ENCODE measurements around the gene AKAP13. TPM values are rescaled to one million over a fixed set of nuclear protein-coding genes. Genes with fewer than 3 reads are reported as not detected.

AKAP13 gene
- polyA plus RNA-seq, 3 donors, result 47.9 to 99.7 (median 92.6) TPM

DNA sequence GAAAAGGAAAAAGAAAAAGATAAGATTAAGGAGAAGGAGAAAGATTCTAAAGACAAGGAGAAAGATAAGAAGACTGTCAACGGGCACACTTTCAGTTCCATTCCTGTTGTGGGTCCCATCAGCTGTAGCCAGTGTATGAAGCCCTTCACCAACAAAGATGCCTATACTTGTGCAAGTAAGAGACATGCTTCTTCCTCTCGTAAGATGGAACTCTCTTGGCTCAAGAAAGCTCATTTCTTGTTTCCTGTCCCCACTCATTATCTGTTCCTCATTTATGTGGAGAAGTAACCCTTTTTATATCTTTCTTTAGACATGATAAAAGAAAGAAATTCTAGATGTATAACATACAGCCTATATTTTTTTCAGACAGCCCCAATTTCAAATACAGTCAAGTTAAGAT, 312.9 kb downstream of the AKAP13 start:
- TF ChIP-seq, protein P1, sequence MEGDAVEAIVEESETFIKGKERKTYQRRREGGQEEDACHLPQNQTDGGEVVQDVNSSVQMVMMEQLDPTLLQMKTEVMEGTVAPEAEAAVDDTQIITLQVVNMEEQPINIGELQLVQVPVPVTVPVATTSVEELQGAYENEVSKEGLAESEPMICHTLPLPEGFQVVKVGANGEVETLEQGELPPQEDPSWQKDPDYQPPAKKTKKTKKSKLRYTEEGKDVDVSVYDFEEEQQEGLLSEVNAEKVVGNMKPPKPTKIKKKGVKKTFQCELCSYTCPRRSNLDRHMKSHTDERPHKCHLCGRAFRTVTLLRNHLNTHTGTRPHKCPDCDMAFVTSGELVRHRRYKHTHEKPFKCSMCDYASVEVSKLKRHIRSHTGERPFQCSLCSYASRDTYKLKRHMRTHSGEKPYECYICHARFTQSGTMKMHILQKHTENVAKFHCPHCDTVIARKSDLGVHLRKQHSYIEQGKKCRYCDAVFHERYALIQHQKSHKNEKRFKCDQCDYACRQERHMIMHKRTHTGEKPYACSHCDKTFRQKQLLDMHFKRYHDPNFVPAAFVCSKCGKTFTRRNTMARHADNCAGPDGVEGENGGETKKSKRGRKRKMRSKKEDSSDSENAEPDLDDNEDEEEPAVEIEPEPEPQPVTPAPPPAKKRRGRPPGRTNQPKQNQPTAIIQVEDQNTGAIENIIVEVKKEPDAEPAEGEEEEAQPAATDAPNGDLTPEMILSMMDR (IDR thresholded peaks at IDR 0.05), result no peak
- no CpG with 5 or more reads among the region's 2 CpGs for WGBS (ENCODE audit: insufficient coverage)
- H3K4me1 ChIP-seq (ENCODE audit: control insufficient read depth in 1 of 2, insufficient read depth in 2 of 2, low read length in 2 of 2), result peaks cover 43 to 50% of the 10 kb centered on the region in 2 donors
- H3K9ac ChIP-seq (ENCODE audit: insufficient read depth, low read length, poor library complexity, severe bottlenecking), result no peak overlapping the region
- peaks cover 68 to 88% of the 10 kb centered on the region in 2 donors for H3K36me3 ChIP-seq (replicated peaks in 1 of 2; ENCODE audit: control insufficient read depth in 1 of 2, insufficient read depth in 2 of 2, low read length in 2 of 2)
- H3K79me2 ChIP-seq (ENCODE audit: insufficient read depth, low read length), result peaks cover 78% of the 10 kb centered on the region
- peaks cover 65 to 82% of the 10 kb centered on the region in 2 donors for H3K36me3 Mint-ChIP-seq
- H3K4me3 Mint-ChIP-seq, result peak overlapping the region in 1 of 2 donors; percentile 1
- intact Hi-C loops (cut with micrococcal nuclease), result no loop called here
- no peaks in the 10 kb centered on the region for H3K9me3 Mint-ChIP-seq
- no peaks in the 10 kb centered on the region for H3K27me3 ChIP-seq (ENCODE audit: control insufficient read depth in 2 of 2, insufficient read depth in 2 of 2, low read length in 2 of 2)
- peak in 1 of 3 donors; percentile 15 for DNase-seq
- peaks cover 46% of the 10 kb centered on the region for H3K4me1 Mint-ChIP-seq
- H3K9me3 ChIP-seq (replicated peaks in 1 of 2; ENCODE audit: control insufficient read depth in 1 of 2, insufficient read depth in 1 of 2, low read length in 2 of 2), result no peaks in the 10 kb centered on the region
- H2AFZ ChIP-seq (ENCODE audit: insufficient read depth, low read depth, low read length, poor library complexity, severe bottlenecking), result no peak overlapping the region
- no peak overlapping the region for H3K4me2 ChIP-seq (replicated peaks; ENCODE audit: extremely low read depth, low read length, poor library complexity, severe bottlenecking)
- peaks cover 0 to 3% (median 0%) of the 10 kb centered on the region in 3 donors for H3K27me3 Mint-ChIP-seq (ENCODE audit: low read depth in 3 of 3)
- H3K27ac Mint-ChIP-seq, result peak overlapping the region; percentile 3 to 89 (median 68)
- H4K20me1 ChIP-seq (ENCODE audit: insufficient read depth, low read length), result peaks cover 99% of the 10 kb centered on the region
- H3K27ac ChIP-seq (ENCODE audit: low read depth in 1 of 2, low read length in 2 of 2), result peak overlapping the region in 1 of 2 donors; percentile 69
- no peak overlapping the region for H3K4me3 ChIP-seq (replicated peaks in 1 of 3; ENCODE audit: low read depth in 2 of 3, low read length in 3 of 3)

DNA sequence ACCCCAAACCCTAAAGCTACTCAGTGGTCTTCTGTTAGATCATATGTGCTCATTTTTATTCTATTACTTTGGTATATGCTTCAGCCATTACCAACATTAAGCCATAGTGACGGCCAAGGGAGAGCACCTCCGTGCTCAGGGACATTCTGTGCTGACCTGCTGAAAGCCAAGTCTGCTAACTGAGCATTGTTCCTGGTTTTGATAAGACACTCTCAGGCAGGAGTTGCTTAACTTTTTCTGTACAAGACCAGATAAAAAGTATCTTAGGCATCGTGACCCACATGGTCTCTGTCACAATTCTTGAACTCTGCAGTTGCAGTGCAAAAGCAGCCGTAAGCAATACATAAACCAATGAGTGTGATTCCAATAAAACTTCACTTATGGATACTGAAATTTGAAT, 313.7 kb downstream of the AKAP13 start:
- Histone ChIP-seq H3K4me1 (ENCODE audit: control insufficient read depth in 1 of 2, insufficient read depth in 2 of 2, low read length in 2 of 2) (peaks cover 39 to 42% of the 10 kb centered on the region in 2 donors), H3K9me3 (replicated peaks in 1 of 2; ENCODE audit: control insufficient read depth in 1 of 2, insufficient read depth in 1 of 2, low read length in 2 of 2) (no peaks in the 10 kb centered on the region), H3K27ac (ENCODE audit: low read depth in 1 of 2, low read length in 2 of 2) (peak overlapping the region in 1 of 2 donors; percentile 69), H3K9ac (ENCODE audit: insufficient read depth, low read length, poor library complexity, severe bottlenecking) (no peak overlapping the region), H4K20me1 (ENCODE audit: insufficient read depth, low read length) (peaks cover 99% of the 10 kb centered on the region), H3K4me3 (replicated peaks in 1 of 3; ENCODE audit: low read depth in 2 of 3, low read length in 3 of 3) (no peak overlapping the region), H3K79me2 (ENCODE audit: insufficient read depth, low read length) (peaks cover 78% of the 10 kb centered on the region), H3K4me2 (replicated peaks; ENCODE audit: extremely low read depth, low read length, poor library complexity, severe bottlenecking) (no peak overlapping the region), H3K27me3 (ENCODE audit: control insufficient read depth in 2 of 2, insufficient read depth in 2 of 2, low read length in 2 of 2) (no peaks in the 10 kb centered on the region), H2AFZ (ENCODE audit: insufficient read depth, low read depth, low read length, poor library complexity, severe bottlenecking) (no peak overlapping the region), H3K36me3 (replicated peaks in 1 of 2; ENCODE audit: control insufficient read depth in 1 of 2, insufficient read depth in 2 of 2, low read length in 2 of 2) (peaks cover 75 to 92% of the 10 kb centered on the region in 2 donors)
- Mint-ChIP-seq H3K27ac (peak overlapping the region in 1 of 7 donors; percentile 37), H3K4me1 (peaks cover 38% of the 10 kb centered on the region), H3K4me3 (no peak overlapping the region), H3K36me3 (peaks cover 65 to 87% of the 10 kb centered on the region in 2 donors), H3K27me3 (ENCODE audit: low read depth in 3 of 3) (peaks cover 0 to 3% (median 0%) of the 10 kb centered on the region in 3 donors), H3K9me3 (no peaks in the 10 kb centered on the region)
- WGBS (ENCODE audit: insufficient coverage), result 0% methylated on average over 1 of the region's 4 CpGs
- intact Hi-C loops (cut with micrococcal nuclease), result no loop called here
- no peak for DNase-seq
- TF ChIP-seq, protein P1 (IDR thresholded peaks at IDR 0.05), result no peak
